IMR-90 (cell line): ENCODE results near the gene EPB41L5. TPM values are rescaled to one million over a fixed set of nuclear protein-coding genes. Genes with fewer than 3 reads are reported as not detected.

Source experiments
- ATAC-seq: fragments of 200-7000 bp; cut with Tn5 transposase; 2 replicates; pipeline ENCODE4 v1.9.1; 2020; ENCODE audit warnings: low read depth, mild to moderate bottlenecking, moderate library complexity
- BruUV-seq: library from RNA; stranded (reverse); fragments of 400-500 nt; replicated peaks from 2 replicates; lab custom pipeline; 2021; lab: Mats Ljungman, UMichigan
- CTCF ChIA-PET: fragments of 300-600 bp; formaldehyde crosslinking; extraction: SDS; loops from one replicate; lab custom pipeline; 2021; ENCODE audit warnings: antibody characterized with exemption; lab: Yijun Ruan, JAX
- POLR2A ChIA-PET: fragments of 300-600 bp; sonication (Branson Sonifier 250); formaldehyde crosslinking; loops from one replicate; lab custom pipeline; 2022; ENCODE audit warnings: antibody characterized with exemption; ENCODE audit not compliant: unreplicated experiment; lab: Charles Lee
- DNase-seq: peaks from one replicate; pipeline ENCODE4 v3.0.0; 2013
- H2AFZ ChIP-seq: replicated peaks from 2 replicates; pipeline ENCODE3; 2013; ENCODE audit warnings: low read length, mild to moderate bottlenecking; ENCODE audit not compliant: poor library complexity
- H2AK5ac ChIP-seq: 2 replicates; pipeline ENCODE4 v1.6.1; 2013; ENCODE audit warnings: low read depth, low read length, inconsistent platforms
- H2AK9ac ChIP-seq: replicated peaks from 2 replicates; pipeline ENCODE3; 2013; ENCODE audit warnings: mild to moderate bottlenecking, low read depth, low read length, moderate library complexity; ENCODE audit not compliant: poor library complexity
- H2BK120ac ChIP-seq: 2 replicates; pipeline ENCODE4 v1.6.1; 2013; ENCODE audit warnings: low read depth, low read length, inconsistent platforms
- H2BK15ac ChIP-seq: 3 replicates; pipeline ENCODE4 v1.6.1; 2013; ENCODE audit warnings: low read depth, low read length, inconsistent platforms
- H2BK20ac ChIP-seq: 2 replicates; pipeline ENCODE4 v1.6.1; 2013; ENCODE audit warnings: low read depth, mild to moderate bottlenecking, inconsistent platforms, low read length, moderate library complexity
- H2BK5ac ChIP-seq: 2 replicates; pipeline ENCODE4 v1.6.1; 2013; ENCODE audit warnings: mild to moderate bottlenecking, low read depth, low read length, inconsistent platforms; ENCODE audit not compliant: poor library complexity, severe bottlenecking
- H3K14ac ChIP-seq: replicated peaks from 2 replicates; pipeline ENCODE4 v1.6.1; 2013; ENCODE audit warnings: low read depth, low read length, inconsistent platforms
- H3K18ac ChIP-seq: 2 replicates; pipeline ENCODE4 v1.6.1; 2013; ENCODE audit warnings: low read depth, low read length, control low read depth
- H3K23ac ChIP-seq: 2 replicates; pipeline ENCODE4 v1.6.1; 2013; ENCODE audit warnings: low read depth, low read length, inconsistent platforms
- H3K27ac ChIP-seq: 2 replicates; pipeline ENCODE4 v1.5.1; 2013; ENCODE audit warnings: mild to moderate bottlenecking, control low read depth, low read length; ENCODE audit not compliant: insufficient read depth
- H3K27me3 ChIP-seq: 2 replicates; pipeline ENCODE4 v1.6.1; 2013; ENCODE audit warnings: low read length; ENCODE audit not compliant: control insufficient read depth, insufficient read depth
- H3K36me3 ChIP-seq: 2 replicates; pipeline ENCODE4 v1.6.1; 2013; ENCODE audit warnings: low read length, mixed read lengths; ENCODE audit not compliant: control insufficient read depth, insufficient read depth
- H3K4ac ChIP-seq: 2 replicates; pipeline ENCODE4 v1.6.1; 2013; ENCODE audit warnings: low read depth, low read length, inconsistent platforms
- H3K4me1 ChIP-seq: 2 replicates; pipeline ENCODE4 v1.6.1; 2013; ENCODE audit warnings: low read length, mixed read lengths; ENCODE audit not compliant: control insufficient read depth, insufficient read depth
- H3K4me2 ChIP-seq: 2 replicates; pipeline ENCODE4 v1.6.1; 2013; ENCODE audit warnings: low read depth, mild to moderate bottlenecking, control low read depth, low read length, moderate library complexity
- H3K4me3 ChIP-seq: 2 replicates; pipeline ENCODE4 v1.5.1; 2013; ENCODE audit warnings: low read depth, mild to moderate bottlenecking, control low read depth, low read length, moderate library complexity; ENCODE audit not compliant: insufficient read depth
- H3K56ac ChIP-seq: 2 replicates; pipeline ENCODE4 v1.6.1; 2013; ENCODE audit warnings: low read length, inconsistent platforms; ENCODE audit not compliant: insufficient read depth; ENCODE audit errors: extremely low read depth
- H3K79me1 ChIP-seq, 2 experiments: 2 replicates each; pipeline ENCODE4 v1.6.1; 2013; ENCODE audit warnings: low read length in 2 of 2, inconsistent platforms in 1 of 2, low read depth in 1 of 2
- H3K9ac ChIP-seq: 2 replicates; pipeline ENCODE4 v1.6.1; 2013; ENCODE audit warnings: low read depth, low read length, control low read depth
- H3K9me1 ChIP-seq: 2 replicates; pipeline ENCODE4 v1.6.1; 2013; ENCODE audit warnings: low read length, inconsistent platforms; ENCODE audit not compliant: insufficient read depth
- H3K9me3 ChIP-seq: 2 replicates; pipeline ENCODE4 v1.6.1; 2013; ENCODE audit warnings: low read length; ENCODE audit not compliant: control insufficient read depth, insufficient read depth
- H4K20me1 ChIP-seq: 2 replicates; pipeline ENCODE4 v1.6.1; 2013; ENCODE audit warnings: low read length, inconsistent platforms; ENCODE audit not compliant: insufficient read depth
- H4K5ac ChIP-seq: 2 replicates; pipeline ENCODE4 v1.6.1; 2013; ENCODE audit warnings: mild to moderate bottlenecking, low read depth, low read length, control low read depth
- H4K8ac ChIP-seq, 2 experiments: 2 replicates each; pipeline ENCODE4 v1.6.1; 2013; ENCODE audit warnings: low read depth in 2 of 2, low read length in 2 of 2, control low read depth in 1 of 2, inconsistent platforms in 1 of 2
- H4K91ac ChIP-seq: 2 replicates; pipeline ENCODE4 v1.6.1; 2013; ENCODE audit warnings: low read depth, low read length, inconsistent platforms; ENCODE audit not compliant: insufficient read depth
- BHLHE40 ChIP-seq: fragments of 150-350 bp; IDR thresholded peaks from 2 replicates; pipeline ENCODE4 v1.6.1; 2016; ENCODE audit warnings: mild to moderate bottlenecking, low read depth, low read length
- CHD1 ChIP-seq: IDR thresholded peaks from 2 replicates; pipeline ENCODE4 v1.6.1; 2012; ENCODE audit warnings: low read depth, low read length, improper control_type of control experiment
- MAZ ChIP-seq: IDR thresholded peaks from 2 replicates; pipeline ENCODE4 v1.6.1; 2012; ENCODE audit warnings: low read depth, mild to moderate bottlenecking, low read length, improper control_type of control experiment, moderate library complexity, borderline replicate concordance
- MXI1 ChIP-seq: IDR thresholded peaks from 2 replicates; pipeline ENCODE4 v1.6.1; 2012; ENCODE audit warnings: low read depth, mild to moderate bottlenecking, low read length, moderate library complexity, borderline replicate concordance
- NFE2L2 ChIP-seq: fragments of 150-350 bp; IDR thresholded peaks from 2 replicates; pipeline ENCODE4 v1.6.1; 2016; ENCODE audit warnings: low read depth, mild to moderate bottlenecking, low read length
- RFX5 ChIP-seq: IDR thresholded peaks from 2 replicates; pipeline ENCODE4 v1.8.0; 2012; ENCODE audit warnings: low read depth, mild to moderate bottlenecking, low read length, moderate library complexity
- SMC3 ChIP-seq: fragments of 150-350 bp; IDR thresholded peaks from 2 replicates; pipeline ENCODE4 v1.6.1; 2016; ENCODE audit warnings: low read depth, mild to moderate bottlenecking, antibody characterized with exemption, low read length, moderate library complexity
- WGBS, 2 experiments: methylation state at CpG; one replicate each; pipeline versions ENCODE4 v1.1.5 to v1.1.7; 2013; ENCODE audit warnings: missing lambda C conversion rate in 2 of 2; ENCODE audit not compliant: insufficient read length in 1 of 2; ENCODE audit errors: extremely low coverage in 2 of 2; 5-methylcytosine and 5-hydroxymethylcytosine counted together
- dilution Hi-C: fragments of 300-500 bp; cut with HindIII; formaldehyde crosslinking; loops from one replicate; pipeline ENCODE4 v1.14.3; 2018; ENCODE audit warnings: low sequenced_read_pairs; ENCODE audit not compliant: unreplicated experiment
- in situ Hi-C: fragments of 300-500 bp; cut with MboI; formaldehyde crosslinking; loops from 3 replicates; pipeline ENCODE4 v1.14.3; 2019; ENCODE audit warnings: low sequenced_read_pairs, inconsistent platforms, mixed read lengths
- intact Hi-C: fragments of 100-400 bp; cut with micrococcal nuclease; formaldehyde crosslinking; loops from 2 replicates; pipeline ENCODE4 v1.10.0; 2022
- polyA plus RNA-seq, 3 experiments: library from polyadenylated mRNA; depleted of rRNA; stranded (reverse); fragments of >200 nt; gene quantifications; 2 replicates each; pipeline ENCODE4 v1.2.3, GENCODE V29; 2012; ENCODE audit warnings: low replicate concordance in 1 of 3
- total RNA-seq: library from RNA; depleted of rRNA; stranded (reverse); fragments of >200 nt; gene quantifications from 2 replicates; pipeline ENCODE4 v1.2.3, GENCODE V29; 2012

EPB41L5 gene
- total and polyA plus RNA-seq, 2 of the 4 experiments (the other 2 are of a cell fraction) = 5.1 to 10.6 TPM

DNA sequence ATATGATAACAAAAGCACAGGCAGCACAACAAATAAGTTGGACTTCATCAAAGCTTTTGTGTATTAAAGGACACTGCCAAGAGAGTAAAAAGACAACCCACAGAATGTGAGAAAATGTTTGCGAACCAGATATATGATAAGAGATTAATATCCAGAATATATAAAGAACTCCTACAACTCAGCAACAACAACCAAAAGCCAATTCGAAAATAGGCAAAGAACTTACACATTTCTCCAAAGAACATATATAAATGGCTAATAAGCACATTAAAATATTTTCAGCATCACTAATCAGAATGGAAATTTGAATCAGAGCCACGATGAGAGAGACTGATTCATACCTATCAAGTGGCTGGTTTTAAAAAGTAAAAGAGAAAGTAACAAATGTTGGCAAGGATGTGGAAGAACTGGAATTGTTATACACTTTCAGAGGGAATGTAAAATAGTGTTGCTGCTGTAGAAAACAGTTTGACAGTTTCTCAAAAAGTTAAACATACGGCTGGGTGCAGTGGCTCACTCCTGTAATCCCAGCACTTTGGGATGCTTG, 25.2 kb downstream of the EPB41L5 start:
- POLR2A ChIA-PET = no interaction called here
- Histone ChIP-seq H4K20me1 (no peaks in the 10 kb centered on the region), H2BK5ac (no peak overlapping the region), H3K4ac (no peak overlapping the region), H3K18ac (no peak overlapping the region), H3K56ac (no peak overlapping the region), H4K5ac (no peak overlapping the region), H3K9me1 (no peaks in the 10 kb centered on the region), H2BK120ac (no peak overlapping the region), H3K9me3 (peaks cover 2% of the 10 kb centered on the region; the same call in 1 of the 2 replicates), H3K27ac (no peak overlapping the region), H3K14ac (no peak overlapping the region), H2AK5ac (no peak overlapping the region), H2BK15ac (no peak overlapping the region), H3K79me1 (peaks cover 2% of the 10 kb centered on the region in 2 experiments; a peak in 1 of 4 replicates), H3K4me3 (no peak overlapping the region), H2AFZ (no peak overlapping the region), H3K23ac (no peak overlapping the region), H3K4me2 (no peak overlapping the region; the same call in 1 of the 2 replicates), H3K27me3 (no peaks in the 10 kb centered on the region), H4K8ac (no peak overlapping the region), H4K91ac (no peak overlapping the region), H3K9ac (no peak overlapping the region), H2AK9ac (no peak overlapping the region), H3K36me3 (no peaks in the 10 kb centered on the region), H2BK20ac (no peak overlapping the region), H3K4me1 (no peaks in the 10 kb centered on the region)
- TF ChIP-seq RFX5 (no peak), SMC3 (no peak), NFE2L2 (no peak), MXI1 (no peak), MAZ (no peak), CHD1 (no peak), BHLHE40 (no peak)
- DNase-seq (peak; percentile 31), ATAC-seq (no peak)
- in situ Hi-C loops (no loop called here), dilution Hi-C loops (no loop called here), intact Hi-C loops (no loop called here)
- no CpG with 5 or more reads among the region's 4 CpGs for WGBS, 2 experiments
- CTCF ChIA-PET = no interaction called here
- no TSS peak for BruUV-seq
